CD4-positive, alpha-beta T cell treated with Interleukin-21 for 1 hour (primary cell): ENCODE results near the gene BANP.
"Not testable (repeated sequence)": the region's sequence is repeated elsewhere in the genome, so short reads cannot be mapped to it uniquely, and the experiment has no call there.

Experiments
- DNase-seq: peaks from one replicate; pipeline ENCODE4 v3.0.0-alpha.2; 2020

BANP gene

GRCh38 chr16:88002211-88002610, 51.0 kb downstream of the BANP start:
- no peak for DNase-seq

GRCh38 chr16:88002749-88003148, 51.5 kb downstream of the BANP start:
- no peak for DNase-seq

GRCh38 chr16:88003316-88003715, 52.1 kb downstream of the BANP start:
- no peak for DNase-seq

- no peak for DNase-seq
Observed at GRCh38 chr16:88003736-88004135, 52.5 kb downstream of the BANP start.

GRCh38 chr16:88004391-88004790, 53.2 kb downstream of the BANP start:
- DNase-seq: no peak

- no peak for DNase-seq
Observed at GRCh38 chr16:88005181-88005581, 53.9 kb downstream of the BANP start.

- DNase-seq: no peak
Observed at GRCh38 chr16:88005968-88006367, 54.7 kb downstream of the BANP start.

- no peak for DNase-seq
Observed at GRCh38 chr16:88007321-88007731, 56.1 kb downstream of the BANP start.

GRCh38 chr16:88008840-88009239, 57.6 kb downstream of the BANP start:
- no peak for DNase-seq

- no peak for DNase-seq
Observed at GRCh38 chr16:88009563-88010342, 58.5 kb downstream of the BANP start.

- DNase-seq: no peak
Observed at GRCh38 chr16:88010343-88010967, 59.2 kb downstream of the BANP start.

- no peak for DNase-seq
Observed at GRCh38 chr16:88010968-88011483, 59.8 kb downstream of the BANP start.

- no peak for DNase-seq
Observed at GRCh38 chr16:88012360-88012759, 61.1 kb downstream of the BANP start.

- DNase-seq: no peak
Observed at GRCh38 chr16:88013091-88013609, 61.9 kb downstream of the BANP start.

GRCh38 chr16:88013766-88014251, 62.6 kb downstream of the BANP start:
- no peak for DNase-seq

GRCh38 chr16:88014252-88014781, 63.1 kb downstream of the BANP start:
- DNase-seq: no peak

- DNase-seq: no peak
Observed at GRCh38 chr16:88014954-88015805, 63.9 kb downstream of the BANP start.

GRCh38 chr16:88015806-88016140, 64.5 kb downstream of the BANP start:
- DNase-seq: no peak

- not testable (repeated sequence) for DNase-seq
Observed at GRCh38 chr16:88016386-88016785, 65.2 kb downstream of the BANP start.

GRCh38 chr16:88016964-88017363, 65.7 kb downstream of the BANP start:
- DNase-seq: no peak

- DNase-seq: no peak
Observed at GRCh38 chr16:88017587-88018101, 66.4 kb downstream of the BANP start.

- DNase-seq: not testable (repeated sequence)
Observed at GRCh38 chr16:88018382-88018781, 67.1 kb downstream of the BANP start.
